ENCODE results near the gene FRMD8.

- TF ChIP-seq CTCF (optimal IDR thresholded peaks at IDR 0.05 in 1 of 3, IDR thresholded peaks at IDR 0.05 in 1 of 3, conservative IDR thresholded peaks at IDR 0.05 in 1 of 3; ENCODE audit: extremely low read depth in 1 of 3, insufficient read depth in 2 of 3, low read length in 3 of 3) (peak; percentile 83 to 97 (median 89)), EZH2 (IDR thresholded peaks at IDR 0.05; ENCODE audit: low read length) (no peak)
These were observed 4.2 kb upstream of the FRMD8 start, which contains the start of gene SLC25A45 for GRCh38 chr11:65382033-65382803.
